ENCODE results near the gene THBD.

Gene THBD

GRCh38 chr20:23083553-23084220, 34.2 kb upstream of the THBD start:
- DNase-seq = no peak

- no peak for DNase-seq
Observed at GRCh38 chr20:23082846-23083552, 33.5 kb upstream of the THBD start.

- DNase-seq = no peak
Observed at GRCh38 chr20:23081263-23081819, 31.9 kb upstream of the THBD start.

- no peak for DNase-seq
Observed at GRCh38 chr20:23080521-23080920, 31.0 kb upstream of the THBD start.

GRCh38 chr20:23079926-23080325, 30.5 kb upstream of the THBD start:
- DNase-seq = no peak

- no peak for DNase-seq
Observed at GRCh38 chr20:23079016-23079351, 29.5 kb upstream of the THBD start.

GRCh38 chr20:23078351-23079015, 29.0 kb upstream of the THBD start:
- DNase-seq = no peak

- no peak for DNase-seq
Observed at GRCh38 chr20:23077277-23077676, 27.8 kb upstream of the THBD start.

- no peak for DNase-seq
Observed at GRCh38 chr20:23074052-23074451, 24.6 kb upstream of the THBD start.

GRCh38 chr20:23072892-23073586, 23.6 kb upstream of the THBD start:
- no peak for DNase-seq

- DNase-seq = no peak
Observed at GRCh38 chr20:23071996-23072395, 22.5 kb upstream of the THBD start.

GRCh38 chr20:23071398-23071797, 21.9 kb upstream of the THBD start:
- no peak for DNase-seq

GRCh38 chr20:23069108-23069507, 19.6 kb upstream of the THBD start:
- DNase-seq = no peak

GRCh38 chr20:23068283-23068682, 18.8 kb upstream of the THBD start:
- no peak for DNase-seq

GRCh38 chr20:23066772-23067171, 17.3 kb upstream of the THBD start:
- DNase-seq = no peak

- no peak for DNase-seq
Observed at GRCh38 chr20:23065266-23066201, 16.1 kb upstream of the THBD start.

GRCh38 chr20:23063581-23063980, 14.1 kb upstream of the THBD start:
- DNase-seq = no peak

- DNase-seq = no peak
Observed at GRCh38 chr20:23063168-23063567, 13.7 kb upstream of the THBD start.

GRCh38 chr20:23062632-23063031, 13.2 kb upstream of the THBD start:
- DNase-seq = no peak

- no peak for DNase-seq
Observed at GRCh38 chr20:23061734-23062561, 12.5 kb upstream of the THBD start.

- DNase-seq = no peak
Observed at GRCh38 chr20:23061262-23061661, 11.8 kb upstream of the THBD start.

Measured in stimulated activated CD4-positive, alpha-beta T cell treated with anti-CD3 and anti-CD28 coated beads, Interleukin-1b, Interleukin-23, amount 100 ng/mL, for 48 hours (primary cell).